ENCODE measurements around the gene ARHGAP9.
"Not testable (repeated sequence)": the region's sequence is repeated elsewhere in the genome, so short reads cannot be mapped to it uniquely, and the experiment has no call there.

Gene ARHGAP9

DNA sequence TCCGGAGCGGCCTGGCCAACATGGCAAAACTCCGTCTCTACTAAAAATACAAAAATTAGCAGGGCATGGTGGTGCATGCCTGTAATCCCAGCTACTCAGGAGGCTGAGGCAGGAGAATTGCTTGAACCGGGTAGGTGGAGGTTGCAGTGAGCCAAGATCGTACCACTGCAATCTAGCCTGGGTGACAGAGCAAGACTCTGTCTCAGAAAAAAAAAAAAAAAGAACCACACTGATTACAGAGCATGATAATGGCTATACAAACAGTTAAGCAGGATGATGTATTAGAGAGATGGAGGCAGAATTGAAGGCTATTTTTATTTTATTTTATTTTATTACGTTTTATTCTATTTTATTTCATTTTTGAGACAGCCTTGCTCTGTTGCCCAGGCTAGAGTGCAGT, 35.3 kb downstream of the ARHGAP9 start:
- H3K27me3 ChIP-seq (ENCODE audit: control insufficient read depth, insufficient read depth, low read length); H3K9ac ChIP-seq (ENCODE audit: low read depth, low read length); H3K4me3 ChIP-seq (ENCODE audit: low read depth, low read length); H3K27ac ChIP-seq (ENCODE audit: low read depth, low read length); H3K4me1 ChIP-seq (ENCODE audit: control insufficient read depth, insufficient read depth, low read length); H3K9me3 ChIP-seq (ENCODE audit: control insufficient read depth, insufficient read depth, low read length); H3K36me3 ChIP-seq (ENCODE audit: control insufficient read depth, insufficient read depth, low read length): not testable (repeated sequence)

DNA sequence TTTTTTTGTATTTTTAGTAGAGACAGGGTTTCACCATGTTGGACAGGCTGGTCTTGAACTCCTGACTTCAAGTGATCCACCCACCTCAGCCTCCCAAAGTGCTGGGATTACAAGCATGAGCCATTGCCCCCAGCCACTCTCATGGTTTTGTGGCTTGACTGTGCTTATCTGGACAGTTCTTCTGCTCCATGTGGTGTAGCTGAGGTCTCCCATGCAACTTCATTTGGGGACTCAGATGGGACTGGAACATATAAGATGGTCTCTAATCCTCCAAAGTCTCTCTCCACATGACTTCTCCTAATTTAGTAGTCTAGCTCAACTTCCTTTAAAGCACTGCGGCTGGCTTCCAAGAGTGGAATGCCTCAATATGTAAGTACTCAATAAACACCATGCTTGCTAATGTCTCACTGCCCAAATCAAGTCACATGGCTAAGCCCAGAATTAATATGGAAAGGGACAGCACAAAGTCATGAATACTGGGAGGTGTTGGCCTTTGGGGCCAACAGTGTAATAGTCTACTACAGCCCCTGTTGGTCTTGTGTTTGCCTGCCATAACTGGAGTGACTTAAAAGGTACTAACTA, 37.7 kb downstream of the ARHGAP9 start:
- H3K4me3 ChIP-seq (ENCODE audit: low read depth, low read length): no peak overlapping the region
- no peaks in the 10 kb centered on the region for H3K9me3 ChIP-seq (ENCODE audit: control insufficient read depth, insufficient read depth, low read length)
- no peaks in the 10 kb centered on the region for H3K4me1 ChIP-seq (ENCODE audit: control insufficient read depth, insufficient read depth, low read length)
- no peak overlapping the region for H3K27ac ChIP-seq (ENCODE audit: low read depth, low read length)
- no peaks in the 10 kb centered on the region for H3K27me3 ChIP-seq (ENCODE audit: control insufficient read depth, insufficient read depth, low read length)
- H3K36me3 ChIP-seq (ENCODE audit: control insufficient read depth, insufficient read depth, low read length): no peaks in the 10 kb centered on the region
- H3K9ac ChIP-seq (ENCODE audit: low read depth, low read length): no peak overlapping the region

DNA sequence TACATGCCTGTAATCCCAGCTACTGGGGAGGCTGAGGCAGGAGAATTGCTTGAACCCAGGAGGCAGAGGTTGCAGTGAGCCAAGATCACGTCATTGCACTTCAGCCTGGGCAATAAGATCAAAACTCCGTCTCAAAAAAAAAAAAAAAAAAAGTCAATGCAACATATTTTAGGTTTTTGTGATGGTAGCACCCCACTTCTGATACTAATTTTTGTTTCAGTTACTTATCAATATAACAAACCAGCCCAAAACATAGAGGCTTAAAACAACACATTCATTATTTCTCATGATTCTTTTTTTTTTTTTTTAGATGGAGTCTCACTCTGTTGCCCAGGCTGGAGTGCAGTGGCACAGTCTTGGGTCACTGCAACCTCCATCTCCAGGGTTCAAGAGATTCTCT, 38.3 kb downstream of the ARHGAP9 start:
- not testable (repeated sequence) for H3K4me3 ChIP-seq (ENCODE audit: low read depth, low read length); H3K9me3 ChIP-seq (ENCODE audit: control insufficient read depth, insufficient read depth, low read length); H3K27ac ChIP-seq (ENCODE audit: low read depth, low read length); H3K27me3 ChIP-seq (ENCODE audit: control insufficient read depth, insufficient read depth, low read length); H3K9ac ChIP-seq (ENCODE audit: low read depth, low read length); H3K36me3 ChIP-seq (ENCODE audit: control insufficient read depth, insufficient read depth, low read length); H3K4me1 ChIP-seq (ENCODE audit: control insufficient read depth, insufficient read depth, low read length)

DNA sequence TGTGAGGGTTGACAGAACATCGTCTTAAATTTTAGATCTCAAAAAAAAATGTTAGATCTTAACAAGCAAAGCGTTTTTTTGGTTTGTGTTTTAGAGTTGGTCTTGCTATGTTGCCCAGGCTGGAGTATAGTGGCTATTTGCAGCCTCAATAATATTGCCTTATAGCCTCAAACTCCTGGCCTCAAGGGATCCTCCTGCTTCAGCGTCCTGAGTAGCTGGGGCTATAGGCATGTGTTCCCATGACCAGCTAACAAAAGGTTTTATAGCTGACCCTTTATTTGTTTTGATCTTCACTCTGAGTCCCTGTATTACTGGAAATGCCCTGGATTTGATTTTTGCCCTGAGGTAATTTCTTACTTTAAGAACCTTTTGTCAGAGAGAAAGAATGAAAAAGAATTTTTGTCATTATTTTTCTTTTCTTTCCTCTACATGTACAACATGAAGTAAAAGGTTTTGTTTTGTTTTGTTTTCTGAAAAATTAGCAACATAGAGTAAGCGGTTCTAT, 39.9 kb downstream of the ARHGAP9 start:
- Histone ChIP-seq H3K27ac (ENCODE audit: low read depth, low read length) (no peak overlapping the region), H3K4me3 (ENCODE audit: low read depth, low read length) (no peak overlapping the region), H3K36me3 (ENCODE audit: control insufficient read depth, insufficient read depth, low read length) (no peaks in the 10 kb centered on the region), H3K4me1 (ENCODE audit: control insufficient read depth, insufficient read depth, low read length) (no peaks in the 10 kb centered on the region), H3K9me3 (ENCODE audit: control insufficient read depth, insufficient read depth, low read length) (no peaks in the 10 kb centered on the region), H3K27me3 (ENCODE audit: control insufficient read depth, insufficient read depth, low read length) (no peaks in the 10 kb centered on the region), H3K9ac (ENCODE audit: low read depth, low read length) (no peak overlapping the region)

DNA sequence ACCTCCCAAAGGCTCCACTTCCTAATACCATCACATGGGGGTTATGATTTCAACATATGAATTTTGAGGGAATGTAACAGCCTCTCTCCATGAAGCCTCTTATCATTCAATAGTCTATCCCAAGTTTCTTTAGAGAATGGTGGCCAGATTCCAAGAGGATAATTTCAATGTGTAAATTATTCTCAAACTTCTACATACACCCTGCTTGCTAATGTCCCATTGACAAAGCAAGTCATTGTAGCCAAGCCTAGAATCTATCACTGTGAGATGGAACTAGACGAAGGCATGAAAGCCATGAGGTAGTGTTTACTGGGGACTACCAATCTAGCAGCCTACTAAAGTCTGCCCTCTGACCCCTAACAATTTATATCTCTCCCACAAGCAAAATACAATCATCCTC, 41.3 kb downstream of the ARHGAP9 start:
- Histone ChIP-seq H3K4me3 (ENCODE audit: low read depth, low read length) (no peak overlapping the region), H3K27ac (ENCODE audit: low read depth, low read length) (no peak overlapping the region), H3K36me3 (ENCODE audit: control insufficient read depth, insufficient read depth, low read length) (no peaks in the 10 kb centered on the region), H3K9me3 (ENCODE audit: control insufficient read depth, insufficient read depth, low read length) (no peaks in the 10 kb centered on the region), H3K27me3 (ENCODE audit: control insufficient read depth, insufficient read depth, low read length) (no peaks in the 10 kb centered on the region), H3K4me1 (ENCODE audit: control insufficient read depth, insufficient read depth, low read length) (no peaks in the 10 kb centered on the region), H3K9ac (ENCODE audit: low read depth, low read length) (no peak overlapping the region)

DNA sequence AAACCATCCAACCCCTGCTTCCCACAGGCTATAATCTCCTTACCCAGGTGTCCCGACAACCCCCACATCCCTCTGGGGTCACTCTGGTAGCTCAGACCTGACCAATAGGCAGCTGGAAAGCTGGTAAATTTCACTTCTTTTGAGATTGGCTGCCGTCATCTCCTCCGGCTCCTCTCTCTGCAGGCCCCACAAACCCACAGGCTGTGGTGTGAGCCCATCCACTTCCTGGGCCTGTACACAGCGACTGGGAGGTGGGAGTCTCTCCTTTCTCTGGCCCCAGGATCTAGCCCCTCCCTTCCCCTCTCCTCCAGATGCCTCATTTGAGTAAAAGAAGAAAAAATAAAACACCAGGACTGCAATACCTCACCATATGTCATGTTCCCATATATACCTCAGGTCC, 44.4 kb downstream of the ARHGAP9 start:
- peaks cover 8% of the 10 kb centered on the region for H3K4me1 ChIP-seq (ENCODE audit: control insufficient read depth, insufficient read depth, low read length)
- no peak overlapping the region for H3K9ac ChIP-seq (ENCODE audit: low read depth, low read length)

DNA sequence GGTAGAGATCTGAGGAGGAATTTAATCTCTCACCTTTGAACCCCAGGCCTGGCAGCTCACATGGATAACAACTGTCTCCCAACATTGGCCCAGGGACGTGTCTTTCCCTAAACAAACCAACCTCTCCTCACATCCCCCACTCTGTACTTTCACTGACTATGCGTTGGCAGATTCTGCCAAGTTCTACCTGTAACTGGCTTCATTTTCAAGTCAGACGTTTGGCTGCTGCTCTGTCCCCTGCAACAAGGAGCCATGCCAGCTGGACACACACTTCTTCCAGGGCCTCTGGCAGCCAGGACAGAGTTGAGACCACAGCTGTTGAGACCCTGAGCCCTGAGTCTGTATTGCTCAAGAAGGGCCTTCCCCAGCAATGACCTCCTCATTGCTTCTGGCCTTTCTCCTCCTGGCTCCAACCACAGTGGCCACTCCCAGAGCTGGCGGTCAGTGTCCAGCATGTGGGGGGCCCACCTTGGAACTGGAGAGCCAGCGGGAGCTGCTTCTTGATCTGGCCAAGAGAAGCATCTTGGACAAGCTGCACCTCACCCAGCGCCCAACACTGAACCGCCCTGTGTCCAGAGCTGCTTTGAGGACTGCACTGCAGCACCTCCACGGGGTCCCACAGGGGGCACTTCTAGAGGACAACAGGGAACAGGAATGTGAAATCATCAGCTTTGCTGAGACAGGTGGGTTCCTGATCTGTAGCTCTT, 45.0 kb downstream of the ARHGAP9 start, which contains the start of gene INHBC:
Gene INHBC (plus strand): TSS at position 268 of the 707 bp plus-strand sequence. CDS start 103 bp downstream, at position 371.
- no peak within 1 kb of the TSS for H3K27ac ChIP-seq (ENCODE audit: low read depth, low read length)

More for the DNA sequence above, 44.4 kb downstream of the ARHGAP9 start:
- Histone ChIP-seq H3K27me3 (ENCODE audit: control insufficient read depth, insufficient read depth, low read length) (no peaks in the 10 kb centered on the region), H3K27ac (ENCODE audit: low read depth, low read length) (no peak overlapping the region), H3K36me3 (ENCODE audit: control insufficient read depth, insufficient read depth, low read length) (no peaks in the 10 kb centered on the region), H3K9me3 (ENCODE audit: control insufficient read depth, insufficient read depth, low read length) (no peaks in the 10 kb centered on the region), H3K4me3 (ENCODE audit: low read depth, low read length) (no peak overlapping the region)

DNA sequence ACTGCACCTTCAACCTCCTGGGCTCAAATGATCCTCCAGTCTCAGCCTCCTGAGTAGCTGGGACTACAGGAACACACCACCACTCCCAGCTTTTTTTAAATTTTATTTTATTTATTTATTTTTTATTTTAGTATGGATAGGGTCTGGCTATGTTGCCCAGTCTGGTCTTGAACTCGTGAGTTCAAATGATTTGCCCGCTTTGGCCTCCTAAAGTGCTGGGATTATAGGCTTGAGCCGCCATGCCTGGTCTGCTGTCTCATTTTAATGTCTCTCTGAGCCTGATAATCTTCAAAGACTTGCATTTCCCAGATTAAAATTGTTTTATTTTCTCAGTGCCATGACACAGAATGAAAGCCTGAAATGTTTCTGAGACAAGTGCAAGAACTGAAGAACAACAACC, 46.3 kb downstream of the ARHGAP9 start:
- Histone ChIP-seq H3K9me3 (ENCODE audit: control insufficient read depth, insufficient read depth, low read length) (no peaks in the 10 kb centered on the region), H3K4me3 (ENCODE audit: low read depth, low read length) (no peak overlapping the region), H3K27ac (ENCODE audit: low read depth, low read length) (no peak overlapping the region), H3K4me1 (ENCODE audit: control insufficient read depth, insufficient read depth, low read length) (peaks cover 14% of the 10 kb centered on the region), H3K27me3 (ENCODE audit: control insufficient read depth, insufficient read depth, low read length) (no peaks in the 10 kb centered on the region), H3K36me3 (ENCODE audit: control insufficient read depth, insufficient read depth, low read length) (no peaks in the 10 kb centered on the region), H3K9ac (ENCODE audit: low read depth, low read length) (no peak overlapping the region)

More for the DNA sequence above, 45.0 kb downstream of the ARHGAP9 start, which contains the start of gene INHBC:
- no peaks in the 10 kb centered on the region for H3K36me3 ChIP-seq (ENCODE audit: control insufficient read depth, insufficient read depth, low read length)
- H3K4me1 ChIP-seq (ENCODE audit: control insufficient read depth, insufficient read depth, low read length): peaks cover 10% of the 10 kb centered on the region
- H3K4me3 ChIP-seq (ENCODE audit: low read depth, low read length): no peak within 1 kb of the TSS
- H3K27me3 ChIP-seq (ENCODE audit: control insufficient read depth, insufficient read depth, low read length): no peaks in the 10 kb centered on the region
- H3K9ac ChIP-seq (ENCODE audit: low read depth, low read length): no peak within 1 kb of the TSS
- H3K9me3 ChIP-seq (ENCODE audit: control insufficient read depth, insufficient read depth, low read length): no peaks in the 10 kb centered on the region

DNA sequence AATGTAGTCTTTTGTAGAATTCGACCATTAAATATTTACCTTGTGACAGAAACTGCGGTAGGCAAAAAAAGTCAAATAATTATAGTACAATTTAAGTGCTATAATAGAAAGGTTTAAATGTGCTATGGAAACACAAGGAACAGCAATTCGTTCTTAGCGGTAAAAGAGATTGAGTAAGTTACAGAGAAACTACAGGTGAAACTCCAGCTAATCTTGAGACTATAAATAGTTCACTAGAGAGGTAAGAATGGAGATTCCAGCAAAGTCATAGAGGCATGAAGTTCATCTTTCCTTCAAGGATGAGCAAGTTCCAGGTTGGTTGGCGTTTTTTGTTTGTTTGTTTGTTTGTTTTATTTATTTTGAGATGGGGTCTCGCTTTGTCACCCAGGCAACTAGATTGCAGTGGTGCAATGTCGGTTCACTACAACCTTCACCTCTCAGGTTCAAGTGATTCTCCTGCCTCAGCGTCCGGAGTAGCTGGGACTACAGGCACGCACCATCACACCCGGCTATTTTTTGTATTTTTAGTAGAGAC, 47.9 kb downstream of the ARHGAP9 start:
- H3K27me3 ChIP-seq (ENCODE audit: control insufficient read depth, insufficient read depth, low read length): no peaks in the 10 kb centered on the region
- no peaks in the 10 kb centered on the region for H3K36me3 ChIP-seq (ENCODE audit: control insufficient read depth, insufficient read depth, low read length)
- no peaks in the 10 kb centered on the region for H3K9me3 ChIP-seq (ENCODE audit: control insufficient read depth, insufficient read depth, low read length)
- H3K4me3 ChIP-seq (ENCODE audit: low read depth, low read length): peak overlapping the region; percentile 66
- peak overlapping the region; percentile 78; the same call in 1 of the 2 replicates for H3K9ac ChIP-seq (ENCODE audit: low read depth, low read length)
- H3K4me1 ChIP-seq (ENCODE audit: control insufficient read depth, insufficient read depth, low read length): peaks cover 14% of the 10 kb centered on the region
- H3K27ac ChIP-seq (ENCODE audit: low read depth, low read length): peak overlapping the region; percentile 87

DNA sequence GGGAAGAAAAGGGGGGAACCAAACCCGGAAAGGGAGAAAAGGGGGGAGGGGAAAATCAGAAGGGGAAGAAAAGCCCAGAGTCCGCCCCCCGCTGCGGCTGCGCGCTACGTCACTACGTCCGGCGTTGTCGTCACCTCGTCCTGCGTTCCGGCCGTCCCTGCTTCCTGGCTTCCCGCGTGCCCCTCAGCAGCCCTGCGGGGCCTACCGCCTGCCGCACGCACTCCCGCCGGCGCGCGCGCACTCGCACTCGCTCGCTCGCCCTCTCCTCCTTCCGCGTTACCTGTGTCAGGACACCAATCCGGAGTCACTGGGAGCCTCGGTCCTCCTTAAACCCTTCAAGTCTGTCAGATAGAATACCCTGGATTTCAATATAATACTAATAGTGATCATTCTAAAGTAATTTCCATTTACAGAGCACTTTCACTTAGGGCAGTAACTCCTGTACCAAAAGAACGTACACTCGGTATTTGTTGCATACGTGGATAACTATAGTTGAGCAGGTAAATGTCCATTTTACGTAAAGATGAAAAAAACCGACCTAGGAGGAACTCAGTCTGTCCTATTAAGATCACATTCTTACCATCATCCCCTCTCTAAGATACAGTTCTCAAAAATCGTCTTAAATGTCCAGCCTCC, 48.6 kb downstream of the ARHGAP9 start, which contains the start of gene R3HDM2:
Gene R3HDM2 (minus strand): TSS at position 113 of the 636 bp plus-strand sequence. CDS start 120,615 bp downstream, outside the sequence.
- Histone ChIP-seq H3K9ac (ENCODE audit: low read depth, low read length) (peak within 1 kb of the TSS; percentile 78), H3K36me3 (ENCODE audit: control insufficient read depth, insufficient read depth, low read length) (no peaks in the 10 kb centered on the region), H3K9me3 (ENCODE audit: control insufficient read depth, insufficient read depth, low read length) (no peaks in the 10 kb centered on the region), H3K27ac (ENCODE audit: low read depth, low read length) (peak within 1 kb of the TSS; percentile 87), H3K4me1 (ENCODE audit: control insufficient read depth, insufficient read depth, low read length) (peaks cover 14% of the 10 kb centered on the region), H3K27me3 (ENCODE audit: control insufficient read depth, insufficient read depth, low read length) (no peaks in the 10 kb centered on the region), H3K4me3 (ENCODE audit: low read depth, low read length) (peak within 1 kb of the TSS; percentile 66)

Data from HUES48 (cell line).